Hematopoietic multipotent progenitor cell treated with erythropoietin and hydrocortisone succinate and interleukin-3 and kit ligand, for 17 days (in vitro differentiated cells): ENCODE measurements around the gene GAPDHS.

Experiments
- DNase-seq: peaks from one replicate; pipeline ENCODE4 v3.0.0-alpha.2; 2015; ENCODE audit warnings: low spot score

GAPDHS gene

GRCh38 chr19:35511337-35511736, 21.9 kb upstream of the GAPDHS start:
- DNase-seq = no peak

GRCh38 chr19:35512831-35513627, 20.2 kb upstream of the GAPDHS start:
- no peak for DNase-seq

GRCh38 chr19:35513628-35514281, 19.5 kb upstream of the GAPDHS start, which contains the start of gene DMKN:
Gene DMKN, minus strand, starts transcription at chr19:35513649. Its CDS starts 174 bp downstream, at chr19:35513475.
- no peak for DNase-seq

GRCh38 chr19:35514282-35514809, 18.9 kb upstream of the GAPDHS start:
- no peak for DNase-seq

- DNase-seq = no peak
Observed at GRCh38 chr19:35516310-35516709, 16.9 kb upstream of the GAPDHS start.

- no peak for DNase-seq
Observed at GRCh38 chr19:35517342-35517741, 15.9 kb upstream of the GAPDHS start.

GRCh38 chr19:35518313-35518712, 14.9 kb upstream of the GAPDHS start:
- no peak for DNase-seq

GRCh38 chr19:35519291-35519690, 14.0 kb upstream of the GAPDHS start:
- DNase-seq = no peak

GRCh38 chr19:35521124-35521743, 12.0 kb upstream of the GAPDHS start:
- no peak for DNase-seq

GRCh38 chr19:35522745-35523327, 10.4 kb upstream of the GAPDHS start:
- DNase-seq = no peak

GRCh38 chr19:35524181-35524837, 8.9 kb upstream of the GAPDHS start:
- DNase-seq = no peak

- DNase-seq = no peak
Observed at GRCh38 chr19:35525873-35526272, 7.4 kb upstream of the GAPDHS start.

GRCh38 chr19:35528218-35529038, 4.8 kb upstream of the GAPDHS start, which contains the start of gene SBSN:
Gene SBSN, minus strand, starts transcription at chr19:35528311. Its CDS starts 30 bp downstream, at chr19:35528281.
- DNase-seq = no peak

GRCh38 chr19:35529241-35530218, 3.7 kb upstream of the GAPDHS start:
- no peak for DNase-seq

- no peak for DNase-seq
Observed at GRCh38 chr19:35531291-35531690, 2.0 kb upstream of the GAPDHS start.

GRCh38 chr19:35533822-35534392, 651 bp downstream of the GAPDHS start:
- DNase-seq = no peak

- DNase-seq = no peak
Observed at GRCh38 chr19:35534803-35535480, 1.7 kb downstream of the GAPDHS start.

- DNase-seq = no peak
Observed at GRCh38 chr19:35539314-35539713, 6.1 kb downstream of the GAPDHS start.

- DNase-seq = no peak
Observed at GRCh38 chr19:35539850-35540249, 6.6 kb downstream of the GAPDHS start.
